Fibroblast of skin of right quadriceps (primary cell): ENCODE measurements around the gene MCMBP.
"Not testable (repeated sequence)": the region's sequence is repeated elsewhere in the genome, so short reads cannot be mapped to it uniquely, and the experiment has no call there.

Source experiments
- DNase-seq: peaks from one replicate; pipeline ENCODE4 v3.0.0-alpha.2; 2013

Gene MCMBP

DNA sequence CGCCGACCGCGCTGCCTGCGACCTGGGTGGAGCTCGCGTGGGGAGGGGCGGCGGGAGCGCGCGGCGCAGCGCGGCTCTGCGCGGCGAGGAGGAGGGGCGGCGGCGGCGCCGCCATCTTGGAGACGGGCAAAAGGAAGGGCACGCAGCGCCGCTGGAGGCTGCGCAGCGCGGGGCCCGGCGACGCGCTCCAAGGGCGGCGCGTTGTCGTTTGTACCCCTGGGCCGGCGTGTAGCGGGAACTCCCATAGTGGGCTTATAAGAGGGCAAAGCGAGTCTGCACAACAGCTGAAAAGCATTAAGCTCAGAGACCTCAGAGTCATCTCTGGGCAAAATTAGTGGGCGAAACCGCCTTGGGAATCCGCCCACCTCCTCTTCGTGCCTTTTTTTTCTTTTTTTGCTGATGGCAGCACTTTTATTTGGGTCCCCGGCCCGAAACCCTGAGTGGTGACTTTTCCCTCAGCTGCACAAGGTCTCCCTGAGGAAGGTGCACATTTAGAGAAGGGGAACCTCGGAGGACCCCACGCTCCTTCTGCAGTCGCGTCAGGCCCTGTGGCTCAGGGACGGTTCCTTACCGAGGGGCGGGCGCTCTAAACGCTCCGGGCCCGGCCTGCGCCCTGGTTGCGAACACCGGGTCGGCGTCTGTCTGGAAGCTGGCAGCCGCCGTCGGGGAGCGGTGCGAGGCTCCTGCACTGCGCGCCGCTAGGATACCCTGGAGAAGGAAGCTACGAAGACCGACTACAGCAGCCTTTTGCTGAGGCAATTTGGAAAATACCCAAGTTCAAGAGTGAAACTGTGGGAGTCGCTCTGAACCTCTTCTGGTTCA, 428 bp upstream of the MCMBP start:
- DNase-seq, result peak; percentile 87

DNA sequence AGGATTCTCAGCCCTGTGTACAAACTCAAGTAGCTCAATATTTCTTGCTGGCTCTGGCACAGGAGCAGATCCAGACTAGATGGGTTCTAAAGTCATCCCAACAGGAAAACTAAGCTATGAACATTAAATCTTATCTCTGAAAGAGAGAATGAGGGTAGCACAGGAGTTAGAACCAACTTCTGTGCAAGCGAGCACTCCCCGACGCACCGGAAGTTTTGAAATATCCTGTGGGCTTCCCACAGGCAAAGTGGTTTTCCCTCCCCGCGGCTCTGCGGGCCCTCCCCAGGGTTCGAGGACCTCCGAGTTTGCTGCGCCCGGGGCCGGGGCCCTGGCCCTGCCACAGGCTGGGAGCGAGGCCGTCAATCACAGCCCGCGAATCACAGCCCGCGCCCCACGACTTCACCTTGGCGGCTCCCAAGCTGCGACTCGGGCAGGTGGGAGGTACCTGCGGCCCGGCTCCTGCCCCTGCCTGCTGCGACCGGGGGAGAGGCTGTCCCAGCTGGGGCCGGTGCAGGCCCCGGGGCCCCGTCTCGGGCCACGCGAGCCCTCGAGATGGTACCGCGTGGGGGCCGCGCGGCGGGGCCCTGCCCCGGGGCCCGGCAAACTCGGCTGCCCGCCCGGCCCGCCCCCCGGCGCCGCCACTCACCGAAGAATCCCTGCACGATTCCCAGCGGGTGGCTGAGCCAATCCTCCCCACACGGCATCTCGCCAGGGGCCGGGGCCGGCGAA, 598 bp downstream of the MCMBP start:
- peak; percentile 36 for DNase-seq

DNA sequence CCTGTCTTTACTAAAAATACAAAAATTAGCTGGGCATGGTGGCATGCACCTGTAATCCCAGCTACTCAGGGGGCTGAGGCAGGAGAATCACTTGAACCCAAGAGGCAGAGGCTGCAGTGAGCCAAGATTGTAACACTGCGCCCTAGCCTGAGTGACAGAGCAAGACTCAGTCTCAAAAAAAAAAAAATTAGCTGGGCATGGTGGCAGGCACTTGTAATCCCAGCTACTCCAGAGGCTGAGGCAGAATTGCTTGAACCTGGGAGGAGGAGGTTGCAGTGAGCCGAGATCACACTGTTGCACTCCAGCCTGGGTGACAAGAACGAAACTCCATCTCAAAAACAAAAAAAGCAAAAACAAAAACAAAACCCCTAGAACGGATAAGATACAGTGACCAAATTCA, 3.2 kb downstream of the MCMBP start:
- DNase-seq, result not testable (repeated sequence)

DNA sequence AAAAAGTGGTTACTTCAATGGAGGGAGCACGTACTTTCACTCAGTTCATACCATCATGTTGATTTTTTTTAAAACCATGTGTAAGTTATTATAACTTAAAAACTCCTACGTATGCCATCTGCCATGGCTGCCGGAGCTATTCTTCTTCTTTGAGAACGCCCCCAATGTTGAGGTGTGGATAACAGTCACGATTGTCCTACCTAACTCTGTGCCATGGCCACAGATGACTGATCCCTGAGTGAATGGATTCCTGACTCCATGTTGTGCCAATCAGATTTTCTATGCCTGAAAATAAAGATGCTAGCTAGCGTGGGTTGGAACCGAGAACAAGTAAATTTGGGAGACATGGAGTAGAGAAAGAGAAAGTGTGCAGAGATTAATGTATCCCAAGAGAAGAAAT, 5.3 kb downstream of the MCMBP start:
- no peak for DNase-seq

DNA sequence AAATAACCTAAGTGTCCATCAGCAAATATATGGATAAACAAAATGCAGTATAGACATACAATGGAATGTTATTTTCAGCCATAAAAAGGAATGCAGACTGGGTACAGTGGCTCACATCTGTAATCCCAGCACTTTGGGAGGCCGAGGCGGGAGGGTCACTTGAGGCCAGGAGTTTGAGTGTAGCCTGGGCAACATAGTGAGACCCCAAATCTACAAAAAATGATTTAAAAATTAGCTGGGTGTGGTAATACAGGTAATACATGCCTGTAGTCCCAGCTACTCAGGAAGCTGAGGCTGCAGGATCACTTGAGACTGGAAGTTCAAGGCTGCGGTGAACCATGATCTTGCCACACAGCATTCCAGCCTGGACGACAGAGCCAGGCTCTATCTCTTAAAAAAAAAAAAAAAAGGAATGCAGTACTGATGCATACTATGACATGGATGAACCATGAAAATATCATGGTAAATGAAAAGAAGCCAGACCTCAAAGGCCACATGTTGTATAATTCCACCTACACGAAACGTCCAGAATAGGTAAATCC, 6.9 kb downstream of the MCMBP start:
- no peak for DNase-seq

DNA sequence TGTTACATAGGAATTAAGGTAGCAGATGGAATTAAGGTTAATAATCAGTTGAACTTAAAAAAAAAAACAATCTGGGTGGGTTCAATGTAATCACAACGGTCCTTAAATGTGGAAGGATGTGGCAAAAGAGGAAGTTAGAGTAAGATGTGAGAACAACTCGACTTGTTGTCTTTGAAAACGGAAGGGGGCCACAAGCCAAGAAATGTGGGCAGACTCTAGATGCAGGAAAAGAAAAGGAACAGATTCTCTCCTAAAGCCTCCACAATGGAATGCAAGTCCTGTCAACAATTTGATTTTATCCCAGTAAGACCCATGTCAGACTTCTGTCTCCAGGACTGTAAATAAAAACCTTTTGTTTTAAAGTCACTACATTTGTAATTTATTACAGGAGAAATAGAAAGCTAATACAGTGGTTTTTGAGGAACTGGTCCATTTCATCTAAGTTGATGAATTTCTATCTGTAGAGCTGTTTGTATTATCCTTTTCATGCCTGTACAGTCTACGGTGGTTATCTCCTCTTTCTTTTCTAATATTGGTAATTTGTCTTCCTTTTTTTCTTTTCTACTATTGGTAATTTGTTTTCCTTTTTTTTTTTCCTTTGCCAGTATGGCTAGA, 8.6 kb downstream of the MCMBP start:
- DNase-seq, result no peak

DNA sequence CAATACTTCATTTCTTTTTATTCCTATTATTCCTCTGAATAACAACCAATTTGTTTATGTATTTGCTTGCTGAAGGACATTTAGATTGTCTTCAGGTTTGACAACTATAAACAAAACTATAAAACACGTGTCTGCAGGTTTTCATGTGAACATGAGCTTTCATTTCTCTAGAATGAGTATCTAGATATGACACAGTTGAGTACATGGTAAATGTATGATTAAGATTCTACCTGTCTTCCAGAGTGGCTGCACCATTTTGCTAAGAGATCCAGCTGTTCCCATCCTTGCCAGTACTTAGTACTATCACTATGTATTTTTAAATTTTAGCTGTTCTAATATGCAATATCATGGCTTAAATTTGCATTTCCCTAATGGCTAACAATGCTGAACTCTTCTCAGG, 10.1 kb downstream of the MCMBP start:
- DNase-seq, result no peak

DNA sequence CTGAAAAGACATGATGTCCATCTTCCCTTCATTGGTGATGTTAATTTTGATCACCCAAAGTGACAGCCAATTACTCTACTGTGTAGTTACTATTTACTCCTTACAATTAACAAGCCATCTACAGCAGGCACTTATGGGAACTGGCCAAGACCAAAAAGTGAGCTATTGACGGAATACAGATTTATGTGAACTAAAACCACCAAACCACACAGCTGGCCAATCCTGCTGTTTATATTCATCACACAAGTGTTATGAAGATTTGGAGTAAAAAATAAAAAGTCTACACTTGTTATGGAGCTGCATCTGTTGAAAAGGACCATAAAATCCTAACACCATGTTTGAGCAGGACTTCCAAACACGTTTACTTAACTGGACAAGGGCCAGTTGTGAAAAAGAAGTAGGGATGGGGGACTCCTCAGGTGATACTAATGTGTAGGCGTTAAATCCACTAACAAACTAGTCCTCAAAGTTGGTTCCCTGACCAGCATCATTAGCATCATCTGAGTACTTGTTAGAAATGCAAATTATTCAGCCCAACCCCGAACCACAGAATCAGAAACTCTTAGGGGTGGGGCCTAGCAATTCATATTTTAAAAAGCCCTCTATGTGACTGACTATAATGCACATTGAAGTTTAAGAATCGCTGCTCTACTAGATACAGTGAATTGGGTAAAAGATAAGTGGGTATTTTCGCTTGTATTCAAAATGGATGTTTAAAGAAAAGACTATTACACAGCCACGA, 11.6 kb downstream of the MCMBP start:
- DNase-seq, result no peak

DNA sequence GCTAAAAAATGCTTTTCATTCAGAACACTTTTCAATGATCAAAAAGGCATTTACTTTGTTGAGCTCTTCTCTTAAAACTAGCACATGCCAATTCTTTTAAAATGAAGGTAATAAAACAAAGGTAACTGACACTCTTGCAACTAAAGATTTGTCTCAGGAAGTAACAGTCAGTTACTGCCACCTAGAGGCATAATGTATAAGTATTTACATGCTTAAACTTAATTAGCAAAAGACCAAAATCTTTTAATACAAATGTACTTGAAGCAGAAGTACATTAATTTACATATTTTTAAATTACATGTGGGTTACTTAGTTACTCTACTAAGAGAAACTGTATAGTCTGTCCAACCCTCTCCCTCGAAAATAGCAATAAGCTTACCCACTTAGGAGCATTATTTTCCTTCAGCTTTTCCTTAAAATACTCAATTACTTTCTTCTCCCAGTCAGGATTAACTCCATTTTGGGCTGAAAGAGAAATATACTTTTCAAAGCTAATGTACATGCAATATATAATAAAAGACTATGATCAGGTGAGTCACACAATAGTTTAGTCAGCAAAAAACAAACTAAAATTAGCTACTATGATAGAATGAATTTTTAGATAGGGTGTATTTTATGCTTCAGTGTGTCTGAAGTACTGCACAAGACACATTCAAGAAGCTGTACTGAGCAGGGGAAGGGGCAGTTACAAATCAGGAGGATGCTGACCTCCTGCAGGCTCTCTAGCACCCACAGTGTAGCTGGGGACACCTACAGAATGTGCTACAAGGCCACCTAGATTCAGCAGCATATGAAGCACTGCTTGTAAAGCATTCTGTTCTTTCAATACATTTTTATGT, 13.0 kb downstream of the MCMBP start:
- DNase-seq, result peak; percentile 43

DNA sequence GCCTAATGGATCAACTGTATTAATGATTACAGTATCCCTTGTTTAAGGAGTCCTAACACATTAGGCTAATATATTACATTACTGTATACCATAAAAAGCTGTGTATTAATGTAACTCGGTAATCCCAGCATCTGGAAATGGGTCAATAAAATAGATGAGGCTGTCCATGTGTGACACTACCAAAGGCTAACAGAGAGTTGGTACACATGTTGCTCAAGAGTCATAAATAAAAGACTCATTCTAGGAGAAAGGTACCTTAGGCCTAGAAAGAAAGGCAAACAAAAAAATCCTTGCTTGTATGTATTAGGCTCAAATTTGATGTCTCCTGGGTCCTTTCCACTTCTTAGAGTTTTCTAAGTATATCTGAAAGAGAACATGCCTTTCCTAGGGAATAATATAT, 14.6 kb downstream of the MCMBP start:
- DNase-seq, result no peak

DNA sequence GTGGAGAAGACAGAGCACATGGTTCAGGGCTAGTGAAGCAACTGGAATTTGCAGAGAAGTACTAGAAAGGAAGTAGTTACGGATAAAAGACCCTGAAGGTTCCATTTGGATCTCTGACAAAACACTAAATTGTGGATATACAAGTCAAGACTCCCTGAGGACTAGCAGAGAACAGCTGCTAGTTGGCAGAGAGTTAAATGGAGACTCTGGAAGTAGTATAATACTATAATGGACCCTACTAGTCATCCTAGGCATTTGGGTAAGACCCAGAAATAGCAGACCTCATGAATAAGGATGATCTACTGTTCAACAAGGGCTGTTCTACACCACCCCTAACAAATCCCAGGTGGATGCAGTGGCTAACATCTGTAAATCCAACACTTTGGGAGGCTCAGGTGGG, 19.1 kb downstream of the MCMBP start:
- DNase-seq, result no peak

DNA sequence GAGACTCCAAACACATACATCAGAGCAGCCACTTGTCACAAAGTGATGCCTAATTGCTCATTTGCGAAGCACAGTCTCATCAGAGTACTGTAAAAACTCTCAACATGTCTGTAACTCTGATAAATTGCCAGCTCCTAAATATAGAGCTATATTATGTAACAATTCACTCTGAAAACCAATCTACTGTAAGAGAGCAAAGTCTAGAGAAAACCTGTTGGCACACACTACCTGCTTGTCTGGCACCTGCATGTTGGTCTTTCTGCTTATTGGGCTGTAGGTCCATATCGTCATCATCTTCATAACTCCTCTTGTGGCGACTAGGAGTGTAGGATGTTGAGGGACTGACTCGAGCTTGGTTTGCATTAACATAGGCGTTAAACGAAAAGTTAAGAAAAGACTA, 19.8 kb downstream of the MCMBP start:
- no peak for DNase-seq

DNA sequence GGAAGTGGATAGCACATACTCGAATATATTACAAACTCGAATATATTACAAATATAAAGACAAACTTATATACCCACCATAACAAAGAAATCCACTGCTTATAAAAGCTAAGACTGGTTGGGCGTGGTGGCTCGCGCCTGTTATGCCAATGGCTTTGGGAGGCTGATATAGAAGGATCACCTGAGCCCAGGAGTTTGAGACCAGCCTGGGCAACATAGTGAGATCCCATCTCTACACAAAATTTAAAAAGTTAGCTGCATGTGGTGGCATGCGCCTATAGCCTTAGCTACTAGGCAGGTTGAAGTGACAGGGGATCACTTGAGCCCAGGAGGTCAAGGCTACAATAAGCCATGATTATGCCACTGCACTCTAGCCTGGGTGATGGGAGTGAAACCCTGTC, 20.4 kb downstream of the MCMBP start:
- no peak for DNase-seq

DNA sequence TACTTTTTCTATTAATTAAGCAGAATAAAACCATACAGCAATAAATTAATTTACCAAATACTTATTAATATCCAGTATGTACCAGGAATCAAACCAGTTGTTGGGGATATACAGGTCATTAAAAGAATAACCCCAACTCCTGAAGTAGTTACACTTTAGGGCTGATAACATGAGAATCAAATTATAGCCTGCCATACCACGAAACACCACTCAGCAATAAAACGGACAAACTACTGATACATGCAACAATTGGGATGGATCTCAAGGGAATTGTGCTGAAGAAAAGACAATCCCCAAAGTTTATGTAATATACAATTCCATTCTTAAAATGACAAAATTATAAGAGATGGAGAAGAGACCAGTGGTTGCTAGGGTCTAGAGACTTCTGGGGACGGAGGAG, 22.7 kb downstream of the MCMBP start:
- DNase-seq, result peak; percentile 25

DNA sequence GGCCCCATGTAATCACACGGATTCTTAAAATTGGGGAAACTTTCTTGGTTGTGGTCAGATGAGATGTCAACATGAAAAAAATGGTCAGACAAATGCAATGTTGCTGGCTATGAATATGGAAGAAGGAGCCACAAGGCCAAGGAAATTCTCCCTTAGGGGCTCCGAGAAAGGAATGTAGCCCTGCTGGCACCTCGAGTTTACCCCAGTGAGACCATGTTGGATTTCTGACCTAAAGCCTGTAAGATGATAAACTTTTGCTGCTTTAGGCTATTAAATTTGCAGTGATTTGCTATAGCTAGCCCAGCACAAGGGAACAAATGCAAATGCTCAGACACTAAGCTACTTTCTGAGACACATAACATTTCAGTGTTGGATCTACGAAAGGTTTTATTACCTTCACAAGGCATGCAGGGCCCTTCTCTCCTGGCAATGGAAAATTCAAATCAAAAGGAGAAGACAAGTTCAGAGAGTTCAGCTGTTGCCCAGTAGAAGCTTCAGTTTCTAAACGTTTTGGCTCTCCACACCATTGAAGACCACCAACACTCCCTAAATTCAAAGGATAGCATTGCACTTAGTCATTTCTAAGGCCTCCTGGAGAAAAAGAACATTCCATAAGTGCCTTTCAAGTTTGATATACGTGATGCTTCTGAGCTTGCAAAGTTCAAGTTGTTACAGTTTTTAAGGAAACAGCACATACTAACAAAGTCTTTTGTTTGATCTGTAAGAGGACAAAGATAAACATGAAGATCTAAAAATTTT, 23.4 kb downstream of the MCMBP start:
- peak; percentile 86 for DNase-seq

DNA sequence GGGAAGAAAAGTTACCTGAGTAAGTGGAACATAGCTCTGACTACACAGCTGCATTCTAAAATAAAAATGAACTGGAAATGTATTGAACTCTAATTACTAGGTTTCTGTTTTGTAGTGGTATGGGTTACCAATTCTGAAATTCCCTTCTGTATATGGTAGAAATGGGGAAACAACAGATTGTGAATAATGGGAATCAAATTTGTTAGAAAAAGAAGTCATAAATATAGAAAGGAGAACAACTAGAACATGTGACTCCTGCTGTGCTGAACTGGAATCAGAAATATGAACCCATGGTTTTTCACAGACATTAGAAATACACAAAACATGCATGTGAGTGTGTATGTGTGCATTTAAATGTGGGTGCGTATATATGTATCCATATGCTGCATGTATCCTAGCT, 27.0 kb downstream of the MCMBP start:
- DNase-seq, result no peak

DNA sequence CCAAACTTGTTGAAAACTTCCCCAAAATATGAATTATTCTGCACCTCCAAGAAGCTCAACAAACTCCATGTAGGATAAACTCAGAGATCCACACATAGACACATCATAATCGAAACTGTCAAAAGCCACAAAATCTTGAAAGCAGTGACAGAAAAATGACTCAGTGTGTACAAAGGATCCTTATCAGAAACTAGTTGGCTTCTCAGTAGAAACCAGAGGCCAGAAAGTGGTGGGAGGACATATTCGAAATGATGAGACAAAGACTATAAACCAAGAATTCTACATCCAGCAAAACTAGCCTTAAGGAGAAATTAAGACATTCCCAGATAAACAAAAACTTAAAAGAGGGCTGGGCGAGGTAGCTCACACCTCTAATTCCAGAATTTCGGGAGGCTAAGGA, 38.5 kb downstream of the MCMBP start:
- DNase-seq, result no peak

DNA sequence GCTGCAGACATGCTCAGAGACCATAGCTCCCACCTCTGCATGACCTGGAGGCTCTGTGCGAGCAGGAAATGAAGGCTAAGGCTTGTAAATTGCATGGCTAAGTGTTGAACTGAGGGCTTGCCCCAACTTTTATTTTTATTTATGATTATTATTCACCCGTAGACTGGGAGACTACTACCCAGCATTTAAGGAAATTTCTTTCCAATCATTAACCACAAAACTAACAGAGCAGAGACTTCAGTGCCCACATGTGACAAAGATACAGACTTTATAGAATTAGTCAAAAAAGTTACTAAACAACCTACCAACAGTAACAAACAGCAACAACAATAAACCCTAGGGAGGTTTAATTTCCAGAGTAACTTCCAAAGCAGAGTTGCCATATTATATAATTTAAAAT, 39.7 kb downstream of the MCMBP start:
- no peak for DNase-seq

DNA sequence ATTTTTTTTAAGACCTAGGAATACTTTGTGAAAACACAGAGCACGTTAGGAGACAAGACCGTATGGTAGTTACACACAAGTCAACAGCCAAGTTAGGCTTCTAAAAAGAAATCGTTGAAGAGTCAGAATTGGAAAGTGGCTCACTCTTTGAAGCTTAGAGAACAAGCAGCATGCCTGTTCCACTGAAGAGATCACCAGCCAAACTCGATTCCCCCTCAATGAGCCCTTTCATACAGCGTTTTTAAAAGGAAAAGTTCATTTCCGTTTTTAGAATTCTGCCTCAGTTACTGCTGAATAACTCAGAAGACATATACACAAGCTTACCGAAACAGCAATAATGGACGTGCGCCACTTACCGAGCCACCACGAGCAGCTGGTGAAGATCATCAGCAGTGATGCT, 41.0 kb downstream of the MCMBP start:
- no peak for DNase-seq

DNA sequence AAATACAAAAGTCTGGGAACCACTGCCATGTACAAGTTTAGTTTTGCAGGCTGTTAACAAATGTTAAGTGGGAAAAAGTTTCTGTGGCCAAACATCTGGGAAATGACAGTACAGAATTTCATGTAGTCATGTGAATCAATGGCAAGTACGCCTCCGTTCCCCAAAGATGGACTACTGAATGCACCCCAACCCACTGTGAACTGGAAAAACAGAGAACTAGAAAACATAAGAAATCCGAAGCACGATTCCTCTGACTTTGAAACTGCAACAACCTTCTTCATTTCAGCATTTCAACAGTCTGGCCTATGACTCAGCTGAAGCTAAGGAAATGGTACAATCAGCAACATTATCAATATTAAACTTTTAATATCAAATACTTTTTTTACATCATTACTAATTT, 41.8 kb downstream of the MCMBP start:
- no peak for DNase-seq

DNA sequence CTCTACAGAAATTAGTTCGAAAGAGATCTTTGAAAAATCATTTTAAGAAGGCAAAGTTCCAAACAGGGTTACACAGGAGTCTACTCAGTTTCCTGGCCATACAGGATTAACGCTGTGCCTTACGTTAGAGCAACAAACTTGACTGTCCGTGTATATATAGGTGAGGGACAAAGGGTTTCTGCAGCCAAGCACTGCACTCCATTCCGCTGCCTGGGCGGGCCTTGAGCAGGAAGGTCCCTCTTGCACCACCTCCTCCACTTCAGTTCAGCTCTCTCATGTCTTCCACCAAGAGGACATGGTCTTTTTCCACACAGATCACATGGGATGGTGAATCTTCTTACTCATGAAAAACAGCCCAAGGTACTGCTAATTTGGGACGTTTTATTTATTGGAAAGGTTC, 43.2 kb downstream of the MCMBP start:
- DNase-seq, result no peak
